Progenitor cell of endocrine pancreas (in vitro differentiated cells): ENCODE data around the gene AP1S1. TPM values are rescaled to one million over a fixed set of nuclear protein-coding genes. Genes with fewer than 3 reads are reported as not detected.

Experiments used
- DNase-seq: peaks from one replicate; pipeline ENCODE4 v3.0.0; 2021; ENCODE audit warnings: low spot score; ENCODE audit not compliant: unreplicated experiment
- H3K27ac Mint-ChIP-seq: 2 replicates; pipeline ENCODE4 v1.8.0; 2021; ENCODE audit warnings: mild to moderate bottlenecking, moderate library complexity, mixed read lengths
- H3K27me3 Mint-ChIP-seq: 2 replicates; pipeline ENCODE4 v1.8.0; 2021; ENCODE audit warnings: mixed read lengths
- H3K36me3 Mint-ChIP-seq: 2 replicates; pipeline ENCODE4 v1.8.0; 2022; ENCODE audit warnings: mixed read lengths; ENCODE audit not compliant: insufficient read depth
- H3K4me1 Mint-ChIP-seq: 2 replicates; pipeline ENCODE4 v1.8.0; 2021; ENCODE audit warnings: low read depth, mixed read lengths
- H3K4me3 Mint-ChIP-seq: 2 replicates; pipeline ENCODE4 v1.8.0; 2021; ENCODE audit warnings: low read depth, mild to moderate bottlenecking, moderate library complexity, mixed read lengths
- H3K9me3 Mint-ChIP-seq: 2 replicates; pipeline ENCODE4 v1.8.0; 2021; ENCODE audit warnings: low read depth, mixed read lengths
- CTCF ChIP-seq: fragments of 200-600 bp; sonication (generic); IDR thresholded peaks from one replicate; pipeline ENCODE4 v1.5.0; 2021; ENCODE audit warnings: antibody characterized with exemption, mild to moderate bottlenecking; ENCODE audit not compliant: unreplicated experiment
- total RNA-seq: library from RNA; stranded (reverse); gene quantifications from 2 replicates; pipeline ENCODE4 v1.2.1, GENCODE V29; 2021

The AP1S1 gene
- total RNA-seq, 1 donor from 2014 or later, result 61.3 TPM

DNA sequence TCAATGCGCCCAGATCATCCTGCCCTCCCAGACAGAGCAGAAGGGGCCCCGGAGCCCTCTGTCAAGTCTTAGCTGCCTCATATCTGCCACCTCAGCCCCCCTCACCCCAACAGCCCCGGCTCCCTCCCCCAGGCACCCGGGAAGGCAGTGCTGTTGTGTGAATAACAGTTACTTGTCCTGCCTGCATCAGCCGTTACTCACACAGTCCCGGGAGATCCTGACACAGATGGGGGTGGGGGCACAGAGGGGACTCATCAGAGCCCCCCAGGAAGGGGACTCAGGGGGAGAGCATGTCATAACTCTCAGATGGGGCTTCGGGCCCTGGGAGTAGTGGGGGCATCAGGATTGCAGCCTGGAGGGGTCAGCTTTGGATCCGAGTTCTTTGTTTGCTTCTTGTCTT is 39.8 kb upstream of the AP1S1 start:
- DNase-seq, result no peak
- H3K4me1 Mint-ChIP-seq, result no peaks in the 10 kb centered on the region
- no peaks in the 10 kb centered on the region for H3K27me3 Mint-ChIP-seq
- no peak overlapping the region for H3K27ac Mint-ChIP-seq
- no peaks in the 10 kb centered on the region for H3K36me3 Mint-ChIP-seq
- H3K9me3 Mint-ChIP-seq, result no peaks in the 10 kb centered on the region
- no peak overlapping the region for H3K4me3 Mint-ChIP-seq
- TF ChIP-seq CTCF, result no peak

DNA sequence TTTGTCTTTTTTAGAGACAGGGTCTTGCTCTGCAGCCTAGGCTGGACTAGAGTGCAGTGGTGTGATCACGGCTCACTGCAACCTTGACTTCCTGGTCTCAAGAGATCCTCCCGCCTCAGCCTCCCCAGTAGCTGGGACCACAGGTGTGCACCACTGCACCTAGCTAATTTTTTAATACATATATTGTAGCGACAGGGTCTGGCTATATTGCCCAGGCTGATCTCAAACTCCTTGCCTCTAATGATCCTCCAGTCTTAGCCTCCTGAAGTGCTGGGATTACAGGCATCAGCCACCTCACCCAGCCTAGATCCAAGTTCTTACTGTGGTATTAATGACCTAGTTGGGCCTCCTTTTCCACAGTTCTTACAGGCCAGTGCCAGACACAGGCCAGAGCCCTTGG is 39.1 kb upstream of the AP1S1 start:
- no peaks in the 10 kb centered on the region for H3K27me3 Mint-ChIP-seq

GRCh38 chr7:101116898-101117297 is 37.4 kb upstream of the AP1S1 start:
- H3K4me1 Mint-ChIP-seq, result peaks cover under 1% of the 10 kb centered on the region
- no peaks in the 10 kb centered on the region for H3K27me3 Mint-ChIP-seq
- H3K9me3 Mint-ChIP-seq, result no peaks in the 10 kb centered on the region
- DNase-seq, result no peak
- H3K36me3 Mint-ChIP-seq, result no peaks in the 10 kb centered on the region
- H3K27ac Mint-ChIP-seq, result no peak overlapping the region
- TF ChIP-seq CTCF, result no peak
- no peak overlapping the region for H3K4me3 Mint-ChIP-seq

More for the DNA sequence above, 39.1 kb upstream of the AP1S1 start:
- no peak for TF ChIP-seq CTCF
- Mint-ChIP-seq H3K4me1 (no peaks in the 10 kb centered on the region), H3K4me3 (no peak overlapping the region), H3K36me3 (no peaks in the 10 kb centered on the region), H3K27ac (no peak overlapping the region), H3K9me3 (no peaks in the 10 kb centered on the region)
- no peak for DNase-seq

GRCh38 chr7:101118856-101119255 is 35.4 kb upstream of the AP1S1 start:
- no peak for DNase-seq
- Mint-ChIP-seq H3K4me3 (no peak overlapping the region), H3K27me3 (peaks cover 8% of the 10 kb centered on the region), H3K9me3 (no peaks in the 10 kb centered on the region), H3K4me1 (peaks cover 8% of the 10 kb centered on the region), H3K36me3 (no peaks in the 10 kb centered on the region), H3K27ac (no peak overlapping the region)
- no peak for TF ChIP-seq CTCF

DNA sequence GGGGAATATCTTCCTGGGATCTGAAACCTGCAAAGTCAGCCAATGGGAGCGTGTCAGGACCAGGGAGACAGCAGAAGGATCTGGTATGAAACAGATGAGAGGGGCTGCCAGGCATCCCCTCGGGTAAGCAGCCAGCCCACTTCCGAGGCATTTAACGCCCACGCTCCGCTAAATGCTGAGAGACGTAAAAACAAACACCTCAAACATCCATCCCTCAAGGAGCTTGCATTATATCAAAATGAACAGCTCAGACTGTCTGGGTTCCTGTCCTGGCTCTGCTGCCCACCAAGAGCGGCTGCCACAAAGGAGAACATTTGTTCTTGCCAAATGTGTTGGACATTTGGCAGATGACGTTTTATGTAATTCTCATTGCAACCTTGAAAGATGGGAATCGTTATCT is 34.4 kb upstream of the AP1S1 start:
- DNase-seq, result no peak
- no peaks in the 10 kb centered on the region for H3K9me3 Mint-ChIP-seq
- H3K27ac Mint-ChIP-seq, result no peak overlapping the region
- H3K4me1 Mint-ChIP-seq, result peaks cover 12% of the 10 kb centered on the region
- H3K4me3 Mint-ChIP-seq, result no peak overlapping the region
- no peak for TF ChIP-seq CTCF
- H3K36me3 Mint-ChIP-seq, result no peaks in the 10 kb centered on the region
- H3K27me3 Mint-ChIP-seq, result peaks cover 8% of the 10 kb centered on the region
